HG02852 (cell line): ENCODE results near the gene RAD51C.
"Not testable (repeated sequence)": the region's sequence is repeated elsewhere in the genome, so short reads cannot be mapped to it uniquely, and the experiment has no call there.

ENCODE experiments used
- ATAC-seq: cut with Tn5 transposase; IDR thresholded peaks from one replicate; pipeline ENCODE4 v1.9.1; 2021; ENCODE audit warnings: mild to moderate bottlenecking, moderate library complexity; ENCODE audit not compliant: unreplicated experiment

The RAD51C gene

GRCh38 chr17:58680038-58680369, 12.4 kb upstream of the RAD51C start:
- ATAC-seq, result no peak

GRCh38 chr17:58684003-58684402, 8.4 kb upstream of the RAD51C start:
- ATAC-seq, result no peak

GRCh38 chr17:58684462-58684861, 7.9 kb upstream of the RAD51C start:
- not testable (repeated sequence) for ATAC-seq

GRCh38 chr17:58686980-58687379, 5.4 kb upstream of the RAD51C start:
- ATAC-seq, result no peak

GRCh38 chr17:58688521-58688920, 3.9 kb upstream of the RAD51C start:
- no peak for ATAC-seq

GRCh38 chr17:58690033-58690432, 2.4 kb upstream of the RAD51C start:
- not testable (repeated sequence) for ATAC-seq

- ATAC-seq, result no peak
These were observed 632 bp upstream of the RAD51C start, which contains the start of gene TEX14 for GRCh38 chr17:58691701-58692238. Gene TEX14 (minus strand): TSS chr17:58692045. CDS start chr17:58652001, 40,044 bp downstream.

GRCh38 chr17:58693208-58693607, 806 bp downstream of the RAD51C start:
- no peak for ATAC-seq

- no peak for ATAC-seq
These were observed 1.3 kb downstream of the RAD51C start for GRCh38 chr17:58693751-58694150.

- no peak for ATAC-seq
These were observed 1.9 kb downstream of the RAD51C start for GRCh38 chr17:58694302-58694701.

- ATAC-seq, result no peak
These were observed 2.4 kb downstream of the RAD51C start for GRCh38 chr17:58694826-58695225.

- no peak for ATAC-seq
These were observed 7.4 kb downstream of the RAD51C start for GRCh38 chr17:58699771-58700170.

- ATAC-seq, result no peak
These were observed 9.7 kb downstream of the RAD51C start for GRCh38 chr17:58702045-58702476.

- no peak for ATAC-seq
These were observed 10.3 kb downstream of the RAD51C start for GRCh38 chr17:58702708-58703107.

- no peak for ATAC-seq
These were observed 10.9 kb downstream of the RAD51C start for GRCh38 chr17:58703137-58703915.

- ATAC-seq, result no peak
These were observed 11.5 kb downstream of the RAD51C start for GRCh38 chr17:58703916-58704286.

GRCh38 chr17:58706351-58707140, 14.1 kb downstream of the RAD51C start:
- ATAC-seq, result no peak

- ATAC-seq, result no peak
These were observed 18.6 kb downstream of the RAD51C start for GRCh38 chr17:58710948-58711552.

- no peak for ATAC-seq
These were observed 29.9 kb downstream of the RAD51C start for GRCh38 chr17:58722274-58722673.

GRCh38 chr17:58722696-58723095, 30.3 kb downstream of the RAD51C start:
- no peak for ATAC-seq

GRCh38 chr17:58728798-58729197, 36.4 kb downstream of the RAD51C start:
- ATAC-seq, result no peak
